Activated CD4-positive, alpha-beta T cell treated with anti-CD3 and anti-CD28 coated beads, Interleukin-2, amount 50 U/mL, for 1 hour (primary cell): ENCODE measurements around the gene TAGAP.

Experiments
- DNase-seq: peaks from one replicate; pipeline ENCODE4 v3.0.0-alpha.2; 2020

Gene TAGAP

DNA sequence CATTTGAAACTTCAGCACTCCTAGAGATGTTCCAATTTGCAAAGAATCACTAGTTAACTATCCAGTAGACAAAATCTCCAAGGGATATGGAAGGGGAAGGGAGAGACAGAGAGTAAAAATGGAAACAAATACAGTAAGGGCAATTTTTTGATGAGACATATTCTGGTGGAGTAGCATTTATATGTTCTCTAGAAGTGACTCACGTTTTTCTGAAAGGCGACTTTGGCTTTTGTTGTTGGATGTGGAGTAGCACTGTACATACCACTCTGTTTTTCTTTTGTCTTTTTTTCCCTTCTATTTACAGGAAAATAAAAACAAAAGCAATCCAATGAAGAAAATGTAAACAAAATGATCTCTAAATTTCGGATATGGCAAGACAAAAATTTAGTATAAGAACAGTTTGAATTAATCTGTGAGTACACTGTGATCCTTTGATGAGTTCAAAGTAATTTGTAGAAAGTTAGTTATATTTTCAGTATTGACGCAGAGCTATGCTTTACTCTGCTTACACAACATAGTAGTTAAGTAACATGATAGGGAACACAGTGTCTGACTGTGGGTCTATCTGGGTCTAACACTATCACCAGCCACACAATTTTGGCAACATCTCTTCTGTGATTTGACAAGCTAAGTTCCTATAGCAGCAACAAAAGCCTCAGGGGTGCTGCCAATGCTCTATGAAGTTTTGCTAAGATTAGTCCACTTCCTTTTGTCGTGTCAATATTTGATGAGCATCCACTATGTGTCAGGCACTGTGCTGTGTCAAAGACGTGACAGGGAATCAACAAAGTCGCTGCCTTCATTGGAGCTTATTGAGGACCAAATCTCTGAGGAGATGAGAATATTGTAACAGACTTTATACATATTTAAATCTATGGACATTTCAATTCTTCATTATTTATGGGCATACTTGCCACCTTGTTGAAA is 27.3 kb upstream of the TAGAP start:
- no peak for DNase-seq

DNA sequence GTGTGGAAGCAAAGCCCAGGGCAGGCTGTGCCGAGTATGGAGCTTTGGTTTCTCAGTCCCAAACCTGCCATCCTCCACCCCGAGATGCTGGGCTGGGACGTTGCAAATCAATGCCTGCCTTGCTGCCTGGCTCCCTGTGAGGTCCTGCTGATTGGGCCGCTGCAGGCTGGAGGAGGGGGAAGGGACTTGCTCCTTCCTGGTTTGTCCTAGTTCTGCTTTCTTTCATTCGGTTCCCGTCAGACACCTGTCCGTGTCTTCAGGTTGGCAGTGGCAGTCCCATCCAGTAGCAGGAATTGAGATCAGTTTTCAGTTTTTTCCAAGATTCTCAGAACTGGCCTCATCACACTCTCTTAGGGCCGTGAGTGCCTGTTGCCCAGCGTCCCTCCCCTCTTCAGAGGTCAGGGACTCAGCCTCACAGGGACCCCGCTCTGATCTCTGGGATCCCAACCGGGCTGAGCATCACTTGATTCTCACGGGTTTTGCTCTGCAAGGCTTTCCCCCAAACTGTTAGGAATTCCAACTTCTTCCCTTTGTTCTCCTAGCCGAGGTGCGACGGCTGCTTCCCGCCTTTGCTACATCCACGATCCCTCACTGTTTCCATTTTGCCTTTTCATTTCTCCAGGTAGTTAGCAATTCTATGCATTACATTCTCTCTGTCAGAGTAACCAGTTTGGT is 24.2 kb upstream of the TAGAP start:
- DNase-seq, result no peak

DNA sequence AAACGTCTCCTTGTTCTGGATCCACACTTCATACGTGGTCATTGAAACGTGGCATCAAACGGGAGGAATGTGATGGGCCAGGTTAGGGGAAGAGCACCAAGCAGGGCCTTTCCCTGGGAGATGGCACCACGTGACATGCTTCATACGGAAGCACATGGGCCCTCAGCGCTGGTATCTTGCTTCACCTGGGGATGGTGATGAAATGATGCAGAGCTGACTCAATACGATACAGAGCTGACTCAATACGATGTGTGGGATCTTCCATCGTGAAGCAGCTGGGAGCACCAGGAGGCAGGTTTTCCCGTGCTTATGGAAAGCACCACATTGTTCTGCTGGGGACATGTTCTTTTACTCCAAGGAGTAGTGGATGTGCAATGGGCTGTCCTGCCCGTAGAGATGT is 22.5 kb upstream of the TAGAP start:
- no peak for DNase-seq

DNA sequence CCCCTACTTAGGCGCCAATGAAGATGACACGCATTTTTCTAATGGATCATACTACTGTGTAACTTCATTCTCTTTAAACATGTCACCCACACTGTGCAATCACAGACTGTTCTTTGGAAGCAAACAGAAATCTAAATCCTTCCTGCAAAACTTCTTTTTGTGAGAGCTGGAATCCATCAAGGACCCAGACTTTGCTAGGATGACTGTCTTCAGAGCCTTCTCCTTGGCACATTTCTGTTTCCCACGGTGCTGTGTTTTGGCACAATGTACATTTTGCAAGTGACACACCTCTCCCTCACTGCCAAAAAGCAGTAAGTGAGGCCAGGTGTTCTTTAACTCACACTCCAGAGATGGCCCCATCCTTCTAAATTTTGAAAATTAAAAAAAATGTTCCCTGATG is 21.7 kb upstream of the TAGAP start:
- DNase-seq, result no peak

DNA sequence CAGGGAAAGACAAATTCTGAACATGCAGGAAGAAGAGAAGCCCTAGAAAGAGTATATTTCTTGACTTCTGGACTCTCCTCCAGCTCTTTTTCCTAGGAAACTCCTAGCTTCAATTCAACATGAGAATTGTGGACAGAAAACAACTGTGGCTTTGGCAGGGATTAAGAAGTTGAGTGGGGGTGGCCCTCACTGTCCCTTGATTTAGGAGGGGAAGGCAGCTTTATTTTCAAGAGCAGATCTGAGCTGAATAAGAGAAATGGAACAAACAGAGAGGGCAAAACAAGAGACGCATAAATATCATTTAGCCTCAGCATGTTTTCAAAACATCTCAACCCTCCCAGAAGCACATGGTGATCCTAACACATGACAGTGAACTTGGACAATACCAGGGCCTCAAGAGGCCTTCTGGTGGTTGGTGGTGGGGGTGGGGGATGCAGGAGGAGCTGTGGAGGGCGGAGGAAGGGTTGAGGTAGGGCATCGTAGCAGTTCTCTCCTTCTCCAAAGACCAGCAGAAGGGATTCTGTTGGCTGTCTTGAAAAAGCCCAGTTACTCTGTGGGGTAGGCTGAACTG is 21.1 kb upstream of the TAGAP start:
- no peak for DNase-seq

DNA sequence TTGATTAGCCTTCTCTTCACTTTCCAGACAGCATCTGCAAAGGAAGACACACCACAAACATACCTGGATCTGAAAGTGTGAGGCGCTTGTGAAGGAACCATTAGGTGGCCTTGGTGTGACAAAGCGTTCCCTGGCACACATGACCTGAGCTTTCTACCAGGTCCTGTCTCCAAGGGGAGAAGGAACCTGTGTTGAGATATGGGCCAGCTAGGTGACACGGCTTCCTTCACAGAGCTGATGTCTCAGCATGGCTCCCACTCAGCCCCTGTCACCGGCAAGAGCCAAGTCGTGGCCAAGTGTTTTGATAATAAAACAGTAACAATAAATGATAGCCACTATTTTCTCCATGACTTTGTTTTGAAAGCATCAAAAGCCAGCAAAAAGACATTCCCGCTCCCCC is 20.3 kb upstream of the TAGAP start:
- no peak for DNase-seq

DNA sequence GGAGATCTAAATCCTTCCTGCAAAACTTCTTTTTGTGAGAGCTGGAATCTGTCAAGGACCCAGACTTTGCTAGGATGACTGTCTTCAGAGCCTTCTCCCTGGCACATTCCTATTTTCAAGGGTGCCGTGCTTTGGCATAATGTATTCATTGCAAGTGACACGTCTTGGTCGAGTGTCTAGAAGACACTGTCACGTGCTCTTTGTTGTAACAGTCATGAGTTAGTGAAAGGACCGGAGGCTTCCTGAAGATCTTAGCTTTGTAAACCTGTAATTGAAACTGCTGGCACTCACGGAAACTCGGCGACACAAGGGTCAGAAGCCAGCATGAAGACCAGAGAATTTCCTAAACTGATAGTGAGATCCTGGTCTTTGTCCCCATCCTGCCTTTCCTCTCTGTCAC is 19.7 kb upstream of the TAGAP start:
- DNase-seq, result no peak

DNA sequence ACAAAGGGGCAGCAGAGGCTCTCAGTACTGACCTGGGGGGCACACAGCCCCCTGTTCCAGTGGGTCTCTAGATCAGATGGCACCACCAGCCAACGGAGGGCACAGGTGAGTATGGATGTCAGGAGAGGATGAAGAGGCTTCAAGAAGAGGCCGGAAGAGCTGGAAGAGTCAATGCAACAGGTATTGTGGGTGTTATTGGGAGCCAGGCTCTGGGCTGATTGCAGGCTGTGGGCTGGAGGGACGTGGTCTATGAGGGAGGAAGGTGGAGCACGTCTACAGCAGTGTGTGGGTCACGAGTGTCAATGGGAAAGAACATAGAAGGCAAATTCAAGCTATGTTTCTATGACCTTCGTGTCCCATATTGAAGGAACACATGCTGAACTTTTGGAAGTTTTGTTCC is 18.8 kb upstream of the TAGAP start:
- DNase-seq, result no peak

DNA sequence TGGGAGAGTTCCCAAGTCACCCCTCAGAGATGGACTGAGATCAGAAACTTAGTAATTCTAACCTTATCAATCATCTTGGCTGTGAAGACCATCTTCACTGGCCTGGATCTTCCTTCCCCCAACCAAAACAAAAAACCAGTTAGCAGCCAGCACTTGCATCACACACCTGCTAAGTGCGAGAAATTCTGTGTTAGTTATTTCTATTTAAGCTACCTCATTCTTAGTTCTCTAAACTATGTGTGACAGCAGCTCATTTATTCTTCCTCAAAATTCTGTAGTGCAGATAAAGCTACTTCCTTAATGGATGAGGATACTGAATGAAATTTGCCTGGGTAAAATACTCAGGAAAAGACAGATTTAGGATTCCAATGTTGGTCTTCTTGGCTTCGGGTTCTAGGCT is 18.2 kb upstream of the TAGAP start:
- DNase-seq, result no peak

DNA sequence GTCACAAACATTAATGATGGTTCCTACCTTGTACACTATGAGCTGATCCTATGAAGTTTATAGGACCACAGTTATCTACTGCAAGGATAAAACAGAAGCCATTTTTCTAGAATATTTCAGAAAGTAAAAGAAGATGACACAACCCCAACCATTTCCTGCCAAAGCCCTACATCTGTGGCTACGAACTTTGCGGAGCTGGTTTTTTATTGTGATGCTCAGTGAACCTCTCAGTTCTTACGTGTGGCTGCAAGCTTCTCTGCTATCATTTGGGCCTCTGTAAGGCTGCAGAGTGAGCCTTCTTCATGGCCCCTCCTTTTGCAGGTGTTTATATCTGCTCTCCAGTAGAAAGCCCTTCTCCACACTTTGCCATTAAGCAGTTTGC is 17.8 kb upstream of the TAGAP start:
- peak; percentile 50 for DNase-seq

DNA sequence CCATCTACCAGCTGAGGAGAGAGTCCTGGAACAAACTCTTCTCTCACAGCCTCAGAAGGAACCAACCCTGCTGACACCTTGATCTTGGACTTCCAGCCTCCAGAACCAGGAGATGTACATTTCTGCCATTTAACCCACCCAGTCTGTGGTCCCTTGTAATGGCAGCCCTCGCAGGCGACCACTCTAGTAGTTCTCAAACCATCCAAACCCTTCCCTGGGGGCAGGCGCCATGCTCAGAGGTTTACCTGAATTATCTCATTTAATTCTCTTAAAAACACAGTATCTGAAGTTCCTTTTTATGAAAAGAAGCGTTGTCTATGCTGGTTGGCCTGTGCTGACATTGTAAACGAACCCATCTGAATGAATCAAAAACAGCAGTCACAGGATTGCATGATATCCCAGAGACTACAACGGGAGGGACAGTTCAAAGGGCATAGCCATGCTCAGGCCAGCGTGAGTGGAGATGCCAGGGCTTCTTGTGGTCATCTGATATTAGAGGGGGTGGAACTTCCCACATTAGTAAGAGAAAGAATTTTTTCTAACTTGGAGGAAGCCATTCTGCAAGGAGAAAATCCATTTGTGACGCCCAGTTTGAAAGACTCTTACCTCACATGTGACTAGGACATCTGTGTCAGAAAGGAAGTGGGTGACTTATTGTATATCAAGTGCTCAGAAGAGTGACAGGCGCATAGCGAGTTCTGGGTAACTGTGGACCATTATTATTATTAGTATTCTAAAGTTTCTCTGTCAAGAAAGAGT is 17.2 kb upstream of the TAGAP start:
- no peak for DNase-seq

DNA sequence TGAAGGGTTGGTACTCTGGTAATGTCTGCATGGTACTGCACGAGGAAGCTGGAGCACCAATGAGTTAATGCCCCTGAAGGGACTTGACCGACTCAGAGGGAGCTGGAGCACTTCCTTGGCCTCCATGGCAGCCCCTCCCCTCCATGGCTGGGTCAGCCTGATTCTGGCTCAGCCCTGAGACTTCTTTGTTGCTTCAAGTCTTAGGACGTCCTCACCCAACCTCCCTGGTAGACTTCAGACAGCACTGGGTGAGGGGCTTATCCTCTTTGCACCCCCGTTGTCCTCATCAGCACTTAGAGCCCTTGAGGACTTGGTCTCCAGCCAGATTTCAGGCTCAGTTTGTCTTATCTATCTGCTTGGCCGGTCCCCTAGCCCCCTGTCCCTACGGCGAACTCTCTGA is 16.4 kb upstream of the TAGAP start:
- DNase-seq, result no peak

DNA sequence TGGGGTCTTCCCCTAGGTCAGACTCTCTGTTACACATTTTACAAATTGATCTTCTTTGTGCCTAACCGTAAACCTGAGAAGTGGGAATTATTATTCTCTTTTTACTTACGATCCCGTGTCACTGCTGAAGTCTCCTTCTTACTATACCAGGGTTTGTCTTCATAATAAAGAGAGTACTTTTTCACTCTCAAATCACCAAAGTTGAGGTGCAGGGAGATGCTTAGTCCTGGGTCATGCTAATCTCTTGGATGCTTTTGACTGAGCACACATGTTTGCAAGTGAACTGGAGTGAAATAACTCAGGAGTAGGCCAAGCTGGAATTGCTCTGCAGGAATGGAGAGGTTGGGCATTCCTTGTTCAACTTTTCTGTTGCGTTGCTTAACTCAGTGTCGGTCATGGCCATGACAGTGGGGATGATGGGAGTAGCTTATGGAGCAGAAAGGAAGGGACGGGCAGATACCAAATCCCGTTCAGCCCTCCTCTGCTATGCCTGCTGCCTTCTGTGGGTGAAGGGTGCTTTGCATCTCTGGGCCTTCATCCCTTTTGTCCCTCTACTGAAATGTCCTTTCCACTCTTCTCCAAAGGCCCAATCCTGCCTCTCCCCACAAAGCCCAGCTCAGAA is 15.2 kb upstream of the TAGAP start:
- no peak for DNase-seq

DNA sequence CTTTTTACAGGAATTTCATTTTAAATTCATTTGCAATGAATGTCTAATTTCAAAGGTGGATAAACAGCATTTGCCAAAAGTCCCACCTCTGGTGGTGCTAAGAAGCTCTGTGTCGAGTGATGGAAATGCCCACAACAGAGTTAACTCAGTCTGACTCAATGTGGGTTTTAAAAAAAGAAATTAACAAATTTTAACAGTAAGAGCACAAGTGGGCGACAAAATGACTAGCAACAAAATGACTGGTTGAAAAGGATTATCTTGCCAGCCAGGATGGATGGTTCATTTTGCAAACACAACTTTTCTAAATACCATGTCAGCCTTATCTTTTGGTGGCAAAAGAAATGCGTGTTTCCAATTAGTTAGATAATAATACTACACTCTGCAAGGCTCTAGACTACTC is 14.3 kb upstream of the TAGAP start:
- DNase-seq, result no peak

DNA sequence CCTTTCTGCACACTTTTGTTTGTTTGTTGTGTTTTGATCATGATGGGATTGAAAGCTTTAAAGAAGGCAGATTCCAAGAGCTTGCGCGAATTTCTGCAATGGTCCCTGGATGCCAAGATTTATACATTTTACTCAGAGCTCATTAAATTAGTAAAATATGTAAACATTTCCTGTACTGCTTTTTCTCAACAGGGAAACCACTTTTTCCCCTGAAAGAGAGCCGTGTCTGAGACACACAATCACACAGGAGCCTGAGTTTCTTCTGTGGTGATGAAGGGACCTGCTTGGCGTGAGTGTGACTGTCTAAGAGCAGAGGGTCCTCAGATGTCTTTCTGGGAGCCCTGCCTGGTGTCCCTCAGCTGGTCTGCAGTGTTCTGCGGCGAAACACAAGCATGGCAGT is 12.1 kb upstream of the TAGAP start:
- no peak for DNase-seq

DNA sequence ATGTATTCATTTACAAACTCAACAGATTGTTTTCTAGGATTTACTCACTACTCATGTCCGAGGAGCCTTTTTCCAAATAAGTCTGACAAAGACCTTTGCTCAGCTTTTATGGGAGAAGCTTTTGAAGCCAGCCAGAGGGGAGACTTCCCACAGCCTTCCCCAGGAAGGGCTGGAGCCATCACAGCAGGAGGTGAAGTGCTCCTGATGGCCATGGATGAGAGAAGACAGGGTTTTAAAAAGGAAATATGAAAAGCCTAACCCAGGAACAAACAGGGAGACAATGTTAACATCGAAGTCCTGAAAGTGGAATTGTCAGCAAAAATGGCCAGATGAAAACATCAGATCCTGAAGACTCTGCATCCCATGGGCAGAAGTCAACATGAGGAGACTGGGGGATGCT is 11.6 kb upstream of the TAGAP start:
- no peak for DNase-seq

DNA sequence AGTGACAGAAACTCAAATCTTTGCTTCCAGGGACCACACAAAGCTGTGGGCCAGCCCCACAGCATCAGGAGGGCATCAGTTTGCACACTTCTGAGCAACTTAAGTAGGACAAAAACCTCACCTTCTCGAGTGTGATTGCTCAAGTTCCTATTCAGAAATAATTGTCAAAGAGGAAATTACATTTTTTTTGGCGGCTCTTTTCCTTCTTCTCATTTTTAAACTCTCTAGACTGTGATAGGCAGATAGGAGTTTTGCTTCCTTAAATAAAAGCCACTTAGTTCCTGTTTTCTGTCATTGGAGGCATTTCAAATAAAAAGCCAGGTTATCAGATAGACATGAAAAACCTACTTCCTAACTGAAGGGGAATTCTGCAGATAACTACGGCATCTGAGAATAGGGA is 11.2 kb upstream of the TAGAP start:
- no peak for DNase-seq

DNA sequence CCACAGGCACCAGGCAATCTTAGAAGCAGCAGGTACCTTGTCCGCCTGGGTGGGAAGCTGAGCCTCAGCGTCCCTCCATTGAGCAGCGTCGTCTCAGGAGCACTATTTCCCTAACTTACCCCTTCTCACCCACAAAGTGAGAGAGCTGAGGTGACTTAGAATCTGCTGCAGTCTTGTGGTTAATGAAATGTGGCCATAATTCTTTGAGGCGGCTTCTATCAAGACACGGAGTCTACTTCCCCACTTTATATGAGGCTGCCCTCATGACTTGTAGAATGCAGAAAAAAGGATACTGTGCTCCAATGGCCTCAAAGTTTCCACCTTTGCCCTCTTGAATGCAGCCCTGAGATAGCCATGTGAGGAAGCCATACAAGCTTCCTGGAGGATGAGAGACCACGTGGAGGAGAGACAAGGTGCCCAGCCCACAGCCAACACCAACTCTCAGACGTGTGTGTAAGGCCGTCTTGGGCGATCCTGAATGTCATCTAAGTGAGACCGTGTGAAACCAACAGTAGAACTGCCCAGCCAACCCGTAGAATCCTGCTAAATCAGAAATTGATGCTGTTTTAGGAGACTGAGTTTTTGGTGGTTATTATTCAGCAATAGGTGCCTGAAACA is 9.1 kb upstream of the TAGAP start:
- no peak for DNase-seq

DNA sequence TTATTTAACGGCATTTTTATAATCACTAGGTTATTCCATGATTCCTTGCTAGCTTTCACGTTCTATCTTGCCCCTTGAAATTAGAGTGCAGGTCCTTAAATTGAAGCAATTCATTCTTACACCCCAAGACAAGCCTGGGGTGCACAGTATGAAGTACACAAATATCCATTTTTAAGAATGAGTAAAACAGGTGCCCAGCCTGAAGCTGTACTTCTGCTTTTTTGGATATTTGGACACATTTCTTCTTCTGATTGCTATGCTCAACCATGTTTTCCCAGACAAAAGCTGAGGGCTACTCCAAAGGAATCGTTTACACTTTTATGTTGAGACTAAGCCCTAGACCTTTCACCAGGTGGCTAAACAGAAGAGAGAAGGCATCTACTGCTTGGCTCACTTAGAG is 7.9 kb upstream of the TAGAP start:
- DNase-seq, result no peak

DNA sequence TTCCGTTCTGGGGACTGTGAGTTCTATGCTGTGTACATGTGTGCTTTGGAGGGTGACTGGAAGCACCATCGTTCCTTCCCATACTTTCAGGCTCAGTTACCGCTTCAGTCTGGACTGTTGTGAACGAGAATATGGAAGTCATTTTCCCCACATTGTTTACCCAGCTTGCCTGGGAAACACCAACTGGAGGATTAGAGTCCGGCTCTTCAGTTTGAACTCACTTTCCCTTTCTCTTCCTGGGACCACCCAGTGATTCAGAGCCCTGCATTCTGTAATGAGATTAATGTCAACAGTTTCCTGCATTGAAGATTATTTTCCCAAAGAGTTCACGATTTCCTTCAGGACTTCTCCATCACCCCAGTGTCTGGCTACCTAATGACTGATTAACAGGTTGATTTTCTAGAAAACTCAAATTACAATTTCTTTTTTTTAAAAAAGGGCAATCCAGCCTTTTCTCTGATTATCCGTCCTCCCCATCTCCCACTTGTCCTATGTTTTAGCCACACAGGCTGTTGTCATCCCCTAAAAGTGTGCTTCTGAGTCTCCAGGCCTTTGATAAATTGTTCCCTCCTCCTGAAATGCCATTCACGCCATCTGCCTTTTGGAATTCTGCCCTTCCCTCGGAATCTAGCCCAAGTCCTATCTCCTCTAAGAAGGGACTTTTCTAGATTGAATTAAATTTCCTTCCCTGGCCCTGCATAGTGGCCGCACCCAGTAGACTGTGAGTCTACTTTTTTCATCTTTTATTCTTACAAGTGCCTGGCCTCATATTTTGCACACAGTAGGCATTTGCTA is 3.3 kb upstream of the TAGAP start:
- no peak for DNase-seq

DNA sequence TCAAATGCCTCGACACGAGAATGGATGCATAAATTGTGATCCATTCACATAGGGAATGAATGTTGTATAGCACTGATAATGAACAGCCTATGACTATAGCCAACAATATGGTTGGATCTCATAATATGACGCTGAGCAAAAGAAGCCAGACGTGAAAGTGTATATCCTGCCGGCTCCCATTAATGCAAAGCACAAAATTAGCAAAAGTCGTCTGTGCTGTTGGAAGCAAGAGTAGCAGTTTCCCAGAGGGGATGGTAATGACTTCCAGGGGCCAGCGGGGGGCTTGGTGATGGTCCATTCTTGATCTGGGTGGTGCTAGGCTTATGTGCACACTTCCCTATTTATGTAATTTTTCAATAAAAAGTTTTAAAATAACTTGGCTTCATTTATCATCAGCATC is 1.0 kb upstream of the TAGAP start:
- no peak for DNase-seq

DNA sequence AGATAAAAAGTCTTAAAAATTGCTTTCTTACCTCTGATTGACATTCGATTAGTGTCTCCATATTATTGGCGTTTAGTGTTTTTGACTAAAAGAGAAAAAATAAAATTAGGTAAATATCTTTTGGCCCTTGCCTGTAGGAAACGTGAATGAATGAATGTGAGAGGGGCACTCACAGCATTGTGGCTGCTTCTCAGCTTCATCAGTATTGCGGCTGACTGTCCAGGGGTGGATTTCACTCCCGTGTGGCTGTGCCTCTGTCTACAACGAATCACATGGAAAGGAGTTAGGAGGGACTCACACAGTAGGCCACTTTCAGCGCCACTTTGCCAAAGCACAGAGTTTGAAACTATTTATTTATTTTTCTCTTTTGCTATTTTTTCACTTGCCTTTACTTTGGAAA is 844 bp downstream of the TAGAP start:
- peak; percentile 40 for DNase-seq
